ENCODE measurements around the gene ZNF324B.
"Not testable (repeated sequence)": the region's sequence is repeated elsewhere in the genome, so short reads cannot be mapped to it uniquely, and the experiment has no call there.

Gene ZNF324B

DNA sequence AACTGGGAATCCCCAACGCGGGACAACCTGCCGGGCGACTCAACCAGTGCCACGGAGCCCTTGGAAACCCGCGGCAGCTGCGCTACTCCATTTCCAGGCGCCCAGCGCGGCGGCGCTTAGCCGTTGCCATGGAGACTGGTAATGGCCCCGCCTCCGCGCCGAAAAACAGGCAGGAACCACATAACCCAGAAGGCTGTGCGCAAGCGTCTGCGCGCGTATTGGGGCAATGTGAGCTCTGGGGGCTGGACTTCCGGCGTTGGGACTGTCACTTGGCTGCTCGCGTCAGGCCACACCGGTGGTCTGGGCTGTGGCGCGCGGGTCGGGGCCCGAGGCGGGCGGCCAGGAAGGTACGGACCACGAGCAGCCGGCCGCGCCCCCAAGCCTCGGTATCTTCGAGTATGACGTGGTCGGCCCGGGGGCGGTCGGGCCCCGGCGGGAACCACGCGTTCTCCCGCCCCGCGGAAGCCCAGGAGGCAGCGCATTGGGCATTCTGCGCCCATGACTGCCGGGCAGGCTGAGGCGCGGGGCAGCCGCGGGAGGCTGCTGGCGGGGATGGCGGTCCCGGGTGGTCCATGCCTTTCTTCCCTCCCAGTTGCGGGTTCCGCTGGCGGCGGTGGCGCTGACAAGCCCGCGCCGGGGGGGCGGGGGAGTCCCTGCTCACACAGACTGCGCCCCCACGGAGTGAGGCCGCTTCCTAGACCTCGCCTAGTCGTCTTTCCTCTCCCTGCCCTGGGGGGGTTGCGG lies at the start of gene ZNF324B:
ZNF324B (plus strand) TSS at position 265 of the 744 bp plus-strand sequence. CDS start 2,080 bp downstream, outside the sequence.
- peak; percentile 97 for DNase-seq

DNA sequence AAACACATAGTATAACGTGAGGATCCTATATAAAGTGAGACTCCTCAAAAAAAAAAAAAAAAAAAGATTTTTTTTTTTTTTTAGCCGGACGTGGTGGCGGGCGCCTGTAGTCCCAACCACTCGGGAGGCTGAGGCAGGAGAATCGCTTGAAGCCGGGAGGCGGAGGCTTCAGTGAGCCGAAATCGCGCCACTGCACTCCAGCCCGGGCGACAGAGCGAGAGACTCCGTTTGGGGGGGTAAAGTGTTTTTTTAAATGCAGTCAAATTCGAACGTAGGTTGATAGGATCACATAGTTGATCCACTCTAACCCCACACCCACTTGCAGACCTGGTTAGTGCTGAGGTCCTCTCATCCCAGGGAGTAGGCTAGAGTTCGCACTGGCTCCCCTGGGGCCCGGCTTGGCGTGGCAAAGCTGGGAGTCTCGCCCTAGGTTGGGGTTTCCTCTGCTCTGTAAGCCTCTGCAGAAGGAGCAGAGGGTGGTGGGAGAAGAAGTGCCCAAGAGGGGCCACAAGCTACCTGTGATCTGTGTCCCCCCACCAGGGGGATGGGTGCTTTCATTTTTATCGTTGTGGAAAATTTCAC lies 49.5 kb upstream of the ZNF324B start:
- no peak for DNase-seq

DNA sequence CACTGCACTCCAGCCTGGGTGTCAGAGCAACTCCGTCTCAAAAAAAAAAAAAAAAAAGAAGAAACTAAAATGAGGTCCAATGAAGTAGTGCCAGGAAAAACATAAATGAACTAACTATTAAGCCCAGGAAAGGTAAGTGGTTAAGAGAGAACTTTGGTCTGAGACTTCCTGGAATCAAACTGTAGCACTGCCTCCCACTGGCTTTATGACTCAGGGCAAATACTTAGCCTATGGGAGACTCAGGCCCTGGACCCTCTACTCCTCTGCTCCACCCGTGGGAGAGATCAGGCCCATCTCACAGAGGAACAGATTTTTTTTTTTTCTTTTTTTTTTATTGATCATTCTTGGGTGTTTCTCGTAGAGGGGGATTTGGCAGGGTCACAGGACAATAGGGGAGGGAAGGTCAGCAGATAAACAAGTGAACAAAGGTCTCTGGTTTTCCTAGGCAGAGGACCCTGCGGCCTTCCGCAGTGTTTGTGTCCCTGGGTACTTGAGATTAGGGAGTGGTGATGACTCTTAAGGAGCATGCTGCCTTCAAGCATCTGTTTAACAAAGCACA lies 47.4 kb upstream of the ZNF324B start:
- not testable (repeated sequence) for DNase-seq

DNA sequence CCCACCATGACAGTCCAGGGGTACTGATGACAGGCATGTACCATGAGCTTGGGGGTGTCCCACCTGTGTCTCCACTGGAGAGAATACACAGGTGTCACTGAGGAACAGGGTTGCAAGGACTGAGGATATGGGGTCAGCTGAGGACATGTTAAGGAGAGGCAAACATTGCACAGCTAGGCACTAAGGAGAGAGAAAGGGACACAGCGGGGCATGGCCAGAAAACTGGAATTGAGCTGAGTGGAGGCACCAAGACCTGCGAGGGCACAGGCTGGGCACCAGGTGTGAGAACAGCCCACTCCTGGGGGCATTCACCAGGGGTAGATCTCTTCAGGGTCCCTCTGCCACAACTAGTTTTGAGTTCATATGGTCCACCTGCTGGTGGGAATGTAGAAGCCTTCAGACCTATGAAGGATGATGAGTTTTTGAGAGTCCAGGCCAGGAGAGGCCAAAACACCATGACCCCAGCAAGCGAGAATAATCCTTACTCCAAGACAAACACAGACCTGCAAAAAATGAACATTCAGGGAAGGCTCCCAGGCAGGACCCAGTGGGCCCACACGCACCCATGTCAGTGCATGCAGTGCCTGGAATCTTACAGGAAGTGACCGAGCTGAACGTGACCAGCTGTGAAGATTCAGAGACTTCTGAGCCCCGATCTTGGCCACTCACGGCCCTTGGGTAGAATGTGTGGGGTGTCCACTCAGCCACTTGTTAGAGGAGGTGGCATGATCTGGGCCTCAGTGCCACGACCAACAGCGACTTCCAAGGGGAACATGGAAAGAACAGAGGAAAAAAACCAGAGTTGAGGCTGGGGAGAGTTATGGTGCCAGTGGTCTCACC lies 44.4 kb upstream of the ZNF324B start:
- no peak for DNase-seq

DNA sequence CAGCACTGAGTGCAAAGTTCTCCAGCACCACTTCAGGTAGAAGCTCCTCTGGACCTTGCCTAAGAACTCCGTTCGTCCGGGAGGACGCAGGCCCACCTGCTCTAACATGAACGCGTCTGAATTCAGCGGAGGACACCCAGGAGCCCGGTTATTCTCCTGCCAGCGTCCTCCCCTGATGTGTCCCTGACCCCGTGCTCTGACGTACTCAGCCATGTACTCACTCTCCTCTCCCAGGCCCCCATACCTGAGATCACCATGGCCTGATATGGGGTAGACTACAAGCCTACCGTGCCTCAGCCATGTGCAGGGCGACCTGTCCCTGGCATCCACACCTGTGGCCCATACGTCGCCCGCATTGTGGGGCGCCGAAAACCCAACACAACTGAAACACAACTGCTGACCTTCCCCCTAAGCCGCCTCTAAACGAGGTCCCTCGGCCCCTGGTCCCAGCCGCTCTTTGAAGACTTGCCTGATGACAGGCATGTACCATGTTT lies 43.7 kb upstream of the ZNF324B start:
- no peak for DNase-seq

DNA sequence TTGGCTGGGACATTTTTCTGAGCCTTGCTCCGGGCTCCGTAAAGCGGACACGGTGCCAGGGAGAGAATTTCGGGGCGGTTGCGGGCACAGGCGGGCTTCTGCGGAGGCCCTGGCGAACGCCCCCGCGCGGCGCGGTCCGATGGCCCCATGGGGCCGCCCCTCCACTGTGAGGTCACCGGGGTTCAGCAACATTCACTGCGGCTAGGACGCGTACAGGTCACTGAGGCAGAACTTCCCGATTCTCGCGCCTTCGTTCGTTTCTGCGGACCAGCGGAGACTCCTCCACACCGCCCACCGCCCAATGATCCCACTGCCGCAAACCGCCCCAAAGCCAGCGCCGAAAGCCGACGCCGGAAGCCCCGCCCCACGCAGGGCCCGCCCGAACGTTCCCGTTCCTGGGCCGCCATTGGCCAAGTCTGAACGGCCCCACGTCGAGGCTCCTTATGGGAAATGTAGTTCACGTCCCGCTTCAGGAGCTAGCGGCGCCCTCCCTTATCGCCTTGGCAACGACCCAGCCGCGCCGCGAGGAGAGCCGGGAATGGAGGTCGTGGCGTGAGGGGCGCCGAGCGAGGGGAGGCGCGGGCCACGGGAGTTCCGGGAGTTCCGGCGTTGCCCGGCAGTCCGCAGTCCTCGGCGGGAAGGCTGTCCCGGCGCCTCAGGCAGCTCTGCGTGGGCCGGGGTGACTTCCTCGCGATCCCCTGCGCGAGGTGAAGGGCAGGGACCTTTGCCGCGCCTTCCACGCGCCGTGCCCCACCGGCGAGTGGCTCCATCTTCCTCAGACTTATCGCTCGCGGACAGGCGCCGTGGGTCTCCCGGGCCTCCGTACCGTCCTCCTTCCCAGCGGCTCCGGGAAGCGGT lies 43.0 kb upstream of the ZNF324B start, which contains the start of gene ZNF584:
ZNF584 (plus strand) TSS at position 498 of the 858 bp plus-strand sequence. CDS start 499 bp downstream, outside the sequence.
- peak; percentile 97 for DNase-seq

DNA sequence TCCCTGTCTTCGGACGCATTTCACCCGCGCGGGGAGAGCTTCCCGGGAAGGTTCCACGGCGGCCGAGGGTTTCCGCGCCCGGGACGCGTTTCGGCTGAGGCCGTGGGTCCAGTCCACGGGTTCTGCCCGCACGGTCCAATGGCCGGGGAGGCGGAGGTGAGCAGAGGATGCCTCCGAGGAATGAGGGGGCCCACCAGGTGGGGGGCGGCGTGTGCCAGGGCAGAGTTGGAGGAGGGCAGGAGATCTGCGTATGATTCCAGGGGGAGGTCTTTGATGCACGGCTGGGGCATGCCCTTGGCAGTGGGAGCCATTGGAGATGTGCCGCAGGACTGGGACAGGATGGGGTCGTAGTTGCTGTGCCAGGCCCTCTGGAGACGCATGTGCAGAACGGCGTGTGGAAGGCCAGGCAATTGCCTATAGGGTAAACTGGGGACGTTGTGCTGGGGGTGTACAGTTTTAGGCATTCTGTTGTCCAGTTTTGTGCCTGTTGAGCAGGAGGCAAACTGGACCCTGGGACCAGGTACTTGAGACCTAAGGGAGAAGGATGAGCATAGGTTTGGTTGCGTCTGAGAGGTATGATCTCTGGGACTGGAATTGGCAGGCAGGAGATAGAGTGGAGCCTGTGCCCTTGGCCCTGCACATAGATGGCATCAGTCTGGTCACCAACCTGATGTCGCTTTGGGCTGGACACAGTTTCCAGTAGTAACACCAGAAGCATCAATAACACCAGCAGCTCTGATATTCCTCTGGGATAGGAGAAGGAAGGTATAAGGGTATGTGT lies 42.2 kb upstream of the ZNF324B start:
- peak; percentile 54 for DNase-seq

DNA sequence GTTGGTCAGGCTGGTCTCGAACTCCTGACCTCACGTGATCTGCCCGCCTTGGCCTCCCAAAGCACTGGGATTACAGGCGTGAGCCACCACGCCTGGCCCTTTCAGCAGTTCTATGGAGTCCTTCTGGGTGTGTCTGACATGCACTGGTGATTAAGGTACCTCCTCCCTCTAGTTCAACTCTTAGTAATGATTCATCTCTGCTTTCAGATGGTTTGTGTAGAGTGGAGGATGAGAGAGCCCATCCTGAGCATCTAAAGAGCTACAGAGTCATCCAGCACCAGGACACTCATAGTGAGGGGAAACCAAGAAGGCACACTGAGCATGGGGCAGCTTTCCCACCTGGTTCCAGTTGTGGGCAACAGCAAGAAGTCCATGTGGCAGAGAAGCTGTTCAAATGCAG lies 34.8 kb upstream of the ZNF324B start:
- DNase-seq, result no peak

DNA sequence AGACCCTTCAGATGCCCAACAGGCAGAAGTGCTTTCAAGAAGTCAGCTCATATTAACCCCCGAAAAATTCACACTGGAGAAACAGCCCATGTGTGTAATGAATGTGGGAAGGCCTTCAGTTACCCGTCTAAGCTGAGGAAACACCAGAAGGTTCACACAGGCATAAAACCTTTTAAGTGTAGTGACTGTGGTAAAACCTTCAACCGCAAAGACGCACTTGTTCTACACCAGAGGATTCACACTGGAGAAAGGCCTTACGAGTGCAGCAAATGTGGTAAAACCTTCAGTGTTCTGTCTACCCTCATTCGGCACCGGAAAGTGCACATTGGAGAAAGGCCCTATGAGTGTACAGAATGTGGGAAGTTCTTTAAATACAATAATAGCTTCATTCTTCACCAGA lies 34.4 kb upstream of the ZNF324B start:
- DNase-seq, result no peak

DNA sequence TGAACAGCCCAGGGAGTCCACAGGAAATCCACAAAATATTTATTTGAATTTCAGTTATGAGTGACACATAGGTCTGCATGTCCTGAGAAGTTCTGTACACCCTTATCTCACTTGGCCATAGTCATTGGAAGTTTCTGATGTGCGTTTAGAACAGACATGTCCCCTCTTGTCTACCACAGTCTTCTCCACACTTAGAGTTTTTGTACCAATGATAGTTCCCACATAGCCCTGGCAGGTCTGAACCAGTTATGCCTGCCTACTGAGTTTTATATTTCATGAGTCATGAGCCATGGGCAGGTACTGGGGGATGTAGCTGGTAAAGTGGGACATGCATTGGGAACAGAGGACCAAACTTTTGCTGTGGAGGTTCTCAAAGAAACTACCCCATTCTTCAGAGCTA lies 22.8 kb upstream of the ZNF324B start:
- DNase-seq, result no peak

DNA sequence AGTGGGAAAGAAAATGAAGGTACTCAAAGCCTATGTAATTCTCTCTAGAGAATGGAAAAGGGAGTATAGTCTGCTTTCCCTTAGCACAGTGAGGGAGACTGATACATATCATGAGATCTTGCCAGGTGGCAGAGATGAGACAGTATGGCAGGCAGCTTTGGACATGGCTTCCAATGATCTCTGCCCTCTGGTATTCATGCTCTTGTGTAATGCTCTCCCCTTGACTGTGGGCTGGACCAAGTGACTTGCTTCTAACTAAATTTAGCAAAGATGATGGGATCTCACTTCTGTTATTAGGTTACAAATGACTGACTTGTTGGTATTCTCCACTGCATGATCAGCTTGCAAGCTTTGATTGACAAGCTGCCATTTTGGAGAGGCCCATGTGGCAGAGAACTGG lies 21.7 kb upstream of the ZNF324B start:
- DNase-seq, result no peak

DNA sequence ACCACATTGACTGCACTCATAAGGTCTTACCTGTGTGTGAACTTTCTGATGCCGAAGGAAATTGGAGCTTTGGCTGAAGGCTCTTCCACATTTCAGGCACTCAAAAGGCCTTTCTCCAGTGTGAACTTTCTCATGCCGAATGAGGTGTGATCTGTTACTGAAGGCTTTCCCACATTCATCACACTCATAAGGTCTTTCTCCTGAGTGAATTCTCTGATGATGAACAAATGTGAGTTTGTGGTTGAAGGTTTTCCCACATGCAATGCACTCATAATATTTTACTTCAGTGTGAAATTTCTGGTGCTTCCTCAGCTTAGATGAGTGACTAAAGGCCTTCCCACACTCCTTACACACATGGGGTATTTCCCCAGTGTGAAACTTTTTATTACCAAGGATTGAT lies 17.2 kb upstream of the ZNF324B start:
- no peak for DNase-seq

DNA sequence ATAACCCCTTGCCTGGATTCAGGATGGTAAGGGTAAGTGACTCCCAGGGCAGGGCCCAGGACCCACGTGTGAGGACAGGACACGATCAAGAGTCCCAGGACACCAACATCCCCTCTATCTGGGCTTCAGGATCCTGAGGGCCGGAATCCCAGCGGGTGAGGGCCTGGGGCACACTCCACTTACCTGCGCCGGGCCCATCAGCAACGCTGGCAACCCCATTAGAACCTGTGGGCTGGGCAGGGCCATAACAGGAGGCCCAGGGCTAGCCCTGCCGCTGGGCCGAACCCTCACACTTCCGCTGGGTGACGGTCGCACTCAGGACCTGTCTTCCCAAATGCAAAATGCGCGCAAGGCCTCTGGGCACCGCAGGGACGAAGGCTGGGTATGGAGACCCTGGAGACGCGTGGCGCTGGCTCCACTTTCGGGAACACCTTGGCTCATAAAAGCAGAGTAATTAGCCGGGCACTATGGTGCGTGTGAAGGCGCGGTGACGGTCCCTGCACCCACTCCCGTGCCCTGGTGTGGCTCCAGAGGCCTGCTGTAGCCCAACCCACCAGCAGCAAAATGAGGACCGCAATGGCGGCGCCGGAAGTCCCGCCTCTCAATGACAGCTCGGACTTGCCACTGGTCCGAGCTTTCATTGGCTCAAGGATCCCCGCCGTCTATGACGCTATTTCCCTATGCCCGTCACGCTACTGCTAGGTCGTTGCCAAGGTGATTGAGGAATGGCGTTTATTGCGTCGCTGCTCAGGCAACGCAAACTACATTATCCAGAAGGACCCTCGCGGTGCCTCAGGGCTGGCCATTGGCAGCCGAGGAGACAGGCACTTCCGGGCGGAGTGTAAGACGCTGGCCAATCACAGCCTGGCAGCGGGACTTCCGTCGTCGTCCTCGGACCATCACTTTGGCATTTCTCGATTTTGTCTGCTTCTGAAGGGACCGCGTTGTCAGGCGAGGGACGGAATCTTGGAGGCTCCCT lies 11.6 kb upstream of the ZNF324B start, which contains the start of gene ZNF132:
ZNF132 (minus strand) TSS at position 578 of the 979 bp plus-strand sequence; CDS start at position 246, 332 bp downstream.
- DNase-seq, result peak; percentile 94

DNA sequence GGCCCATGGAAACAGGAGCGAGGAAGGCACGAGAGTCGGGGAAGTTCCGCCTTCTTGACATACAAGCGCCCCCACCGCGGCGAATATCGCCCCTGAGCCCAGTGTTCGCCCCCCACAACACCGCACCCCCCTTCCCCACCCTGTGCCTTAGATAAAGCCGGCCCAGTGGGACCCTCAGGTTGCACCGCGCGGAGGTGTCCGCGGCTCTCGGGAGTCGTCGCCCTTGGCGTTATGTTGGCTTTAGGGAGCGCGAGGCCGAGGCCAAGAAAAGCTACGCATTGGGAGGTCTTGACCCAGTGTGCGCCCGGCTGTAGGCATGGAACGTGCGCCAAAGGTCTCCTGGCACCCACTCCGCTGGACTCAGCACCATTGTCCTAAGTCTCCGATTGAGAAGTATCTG lies 10.9 kb upstream of the ZNF324B start:
- peak; percentile 9 for DNase-seq

DNA sequence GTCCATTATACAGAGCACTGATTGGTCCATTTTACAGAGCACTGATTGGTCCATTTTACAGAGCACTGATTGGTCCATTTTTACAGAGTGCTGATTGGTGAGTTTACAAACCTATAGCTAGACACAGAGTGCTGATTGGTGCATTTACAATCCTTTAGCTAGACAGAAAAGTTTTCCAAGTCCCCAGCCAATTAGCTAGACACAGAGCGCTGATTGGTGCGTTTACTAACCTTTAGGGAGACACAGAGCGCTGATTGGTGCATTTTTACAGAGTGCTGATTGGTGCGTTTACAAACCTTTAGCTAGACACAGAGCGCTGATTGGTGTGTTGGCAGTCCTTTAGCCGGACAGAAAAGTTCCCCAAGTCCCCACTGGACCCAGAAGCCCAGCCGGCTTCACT lies 8.4 kb upstream of the ZNF324B start:
- DNase-seq, result not testable (repeated sequence)

DNA sequence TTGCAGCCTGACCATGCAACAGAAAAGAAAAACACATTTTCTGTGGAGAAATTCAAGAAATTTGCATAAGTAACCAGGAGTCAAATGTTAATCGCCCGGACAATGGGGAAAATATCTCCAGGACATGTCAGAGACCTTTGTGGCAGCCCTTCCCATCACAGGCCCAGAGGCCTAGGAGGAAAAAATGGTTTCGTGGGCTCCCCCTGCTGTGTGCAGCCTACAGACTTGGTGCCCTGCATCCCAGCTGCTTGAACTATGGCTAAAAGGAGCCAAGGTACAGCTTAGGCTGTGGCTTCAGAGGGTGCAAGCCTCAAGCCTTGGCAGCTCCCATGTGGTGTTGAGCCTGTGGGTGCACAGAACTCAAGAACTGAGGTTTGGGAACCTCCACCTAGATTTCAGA lies 2.6 kb upstream of the ZNF324B start:
- DNase-seq, result not testable (repeated sequence)

DNA sequence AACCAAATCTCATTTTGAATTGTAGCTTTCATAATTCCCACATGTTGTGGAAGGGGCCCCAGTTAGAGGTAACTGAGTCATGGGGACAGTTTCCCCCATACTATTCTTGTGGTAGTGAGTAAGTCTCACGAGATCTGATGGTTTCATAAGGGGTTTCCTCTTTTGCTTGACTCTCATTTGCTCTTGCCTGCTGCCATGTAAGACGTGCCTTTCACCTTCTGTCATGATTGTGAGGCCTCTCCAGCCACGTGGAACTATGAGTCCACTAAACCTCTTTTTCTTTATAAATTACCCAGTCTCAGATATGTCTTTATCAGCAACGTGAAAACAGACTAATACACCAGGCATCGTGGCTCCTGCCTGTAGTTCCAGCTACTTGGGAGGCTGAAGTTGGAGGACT lies 1.4 kb upstream of the ZNF324B start:
- DNase-seq, result not testable (repeated sequence)

DNA sequence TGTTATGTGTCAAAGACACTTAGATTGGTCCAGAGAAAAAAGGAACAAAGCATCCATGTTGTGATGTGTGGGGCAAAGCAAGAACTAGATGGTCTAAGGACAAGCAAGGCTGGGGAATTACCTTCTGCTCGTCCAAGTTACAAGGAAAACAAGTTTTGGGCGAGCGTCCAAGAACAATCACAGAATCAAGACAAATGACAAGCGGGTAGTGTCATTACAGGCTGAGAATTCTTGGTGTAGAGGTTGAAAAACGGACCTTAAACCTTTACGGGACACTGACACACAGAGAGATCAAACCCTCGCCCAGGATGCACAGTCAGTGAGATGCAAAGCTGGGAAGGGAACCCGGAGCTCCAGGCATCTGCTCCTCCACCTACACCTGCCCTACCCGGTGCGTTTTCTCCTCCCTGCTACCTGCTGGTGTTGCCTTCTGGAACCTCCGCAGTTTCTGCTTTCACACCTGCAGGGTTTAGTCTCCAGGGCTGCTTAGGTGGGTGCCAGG lies 515 bp upstream of the ZNF324B start:
- no peak for DNase-seq

DNA sequence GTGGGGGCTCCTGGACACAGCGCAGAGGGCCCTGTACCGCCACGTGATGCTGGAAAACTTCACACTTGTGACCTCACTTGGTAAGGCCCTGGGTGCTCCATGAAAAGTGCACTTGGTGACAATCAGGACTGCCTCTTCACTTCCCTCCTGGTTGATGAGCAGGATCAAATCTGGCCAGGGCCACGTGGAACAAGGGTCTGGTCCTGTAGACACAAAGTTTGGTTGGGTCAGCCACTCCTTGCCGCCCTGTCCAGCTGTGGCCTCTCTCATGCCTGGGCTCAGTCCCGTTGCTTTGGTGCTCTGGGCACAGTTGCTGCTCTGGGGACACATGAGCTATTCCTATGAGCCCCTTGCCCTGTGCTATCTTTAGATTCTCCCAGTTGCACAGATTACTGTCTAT lies 2.3 kb downstream of the ZNF324B start:
- DNase-seq, result no peak

DNA sequence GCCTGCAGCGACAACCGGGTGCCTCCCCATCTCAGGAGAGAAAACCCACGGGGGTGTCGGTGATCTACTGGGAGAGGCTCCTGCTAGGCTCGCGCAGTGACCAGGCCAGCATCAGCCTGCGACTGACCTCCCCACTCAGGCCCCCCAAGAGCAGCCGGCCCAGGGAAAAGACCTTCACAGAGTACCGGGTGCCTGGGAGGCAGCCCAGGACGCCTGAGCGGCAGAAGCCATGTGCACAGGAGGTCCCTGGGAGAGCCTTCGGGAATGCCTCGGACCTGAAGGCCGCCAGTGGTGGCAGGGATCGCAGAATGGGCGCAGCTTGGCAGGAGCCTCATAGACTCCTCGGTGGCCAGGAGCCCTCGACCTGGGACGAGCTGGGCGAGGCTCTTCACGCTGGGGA lies 3.9 kb downstream of the ZNF324B start:
- DNase-seq, result no peak
